ENCODE measurements around the gene KANSL1L. TPM values are rescaled to one million over a fixed set of nuclear protein-coding genes. Genes with fewer than 3 reads are reported as not detected.

Gene KANSL1L
- polyA plus RNA-seq, 1 of the 3 experiments (the other 2 are of a cell fraction): 5.5 TPM

- Histone ChIP-seq H4K20me1 (ENCODE audit: insufficient read depth) (no peaks in the 10 kb centered on the region), H3K36me3 (replicated peaks in 1 of 2; ENCODE audit: control insufficient read depth in 1 of 2, insufficient read depth in 2 of 2, low read length in 1 of 2) (no peaks in the 10 kb centered on the region), H3K27ac (ENCODE audit: low read depth in 2 of 2, low read length in 1 of 2) (no peak overlapping the region; a peak in 1 of 4 replicates), H2AFZ (ENCODE audit: low read depth) (no peak overlapping the region), H3K79me2 (ENCODE audit: insufficient read depth) (peaks cover 66% of the 10 kb centered on the region), H3K4me2 (peak overlapping the region; percentile 51; the same call in 1 of the 2 replicates), H3K4me3 (ENCODE audit: low read depth in 2 of 2, low read length in 1 of 2) (0 out of 4 replicates have a peak overlapping the region, but pooled peaks of 1 of the 2 experiments have one; percentile 25), H3K27me3 (ENCODE audit: insufficient read depth) (no peaks in the 10 kb centered on the region), H3K9ac (no peak overlapping the region), H3K4me1 (ENCODE audit: control insufficient read depth in 1 of 2, insufficient read depth in 2 of 2, low read depth in 1 of 2, low read length in 1 of 2) (peaks cover 9 to 10% of the 10 kb centered on the region in 2 experiments; a peak in 2 of 4 replicates), H3F3A (replicated peaks; ENCODE audit: insufficient read depth) (peaks cover 19% of the 10 kb centered on the region), H3K9me3 (no peaks in the 10 kb centered on the region), H3K9me2 (no peaks in the 10 kb centered on the region; the same call in 1 of the 2 replicates)
- TF ChIP-seq GABPA (IDR thresholded peaks at IDR 0.05; ENCODE audit: low read depth) (no peak), SIN3A (IDR thresholded peaks at IDR 0.05; ENCODE audit: borderline replicate concordance, low read depth, low read length) (no peak), JUND (IDR thresholded peaks at IDR 0.05) (0 out of 2 replicates have a peak, but pooled peaks have one; percentile 12), ELF1 (IDR thresholded peaks at IDR 0.05) (no peak), FOSL2 (IDR thresholded peaks at IDR 0.05; ENCODE audit: borderline replicate concordance, low read depth) (0 out of 2 replicates have a peak, but pooled peaks have one; percentile 21), NFIC (IDR thresholded peaks at IDR 0.05; ENCODE audit: borderline replicate concordance) (no peak), PBX3 (IDR thresholded peaks at IDR 0.05) (peak; percentile 58), EP300 (IDR thresholded peaks at IDR 0.05; ENCODE audit: borderline replicate concordance in 1 of 2, low read depth in 1 of 2, low read length in 1 of 2) (no peak)
- POLR2A ChIA-PET: no interaction called here
- 4% methylated on average over 1 of the region's 1 CpG for WGBS (ENCODE audit: low lambda C conversion rate)
- no peak for DNase-seq
- CTCF ChIA-PET: interaction anchor here (0.7 to 1.2 kb wide), 2 partner anchors 28 to 132 kb away, joined by 3 read pairs; no protein-coding TSS in a partner anchor
These were observed 4.0 kb downstream of the KANSL1L start for GRCh38 chr2:210167227-210167626.

- H3K27ac ChIP-seq (ENCODE audit: low read depth in 2 of 2, low read length in 1 of 2): no peak overlapping the region
- H3K27me3 ChIP-seq (ENCODE audit: insufficient read depth): no peaks in the 10 kb centered on the region
- no peaks in the 10 kb centered on the region; the same call in 1 of the 2 replicates for H3K9me2 ChIP-seq
- H3K79me2 ChIP-seq (ENCODE audit: insufficient read depth): peaks cover 68% of the 10 kb centered on the region
- POLR2A ChIA-PET: no interaction called here
- CTCF ChIA-PET: interaction anchor here (0.6 to 1.1 kb wide), 3 partner anchors 32 to 1583 kb away, joined by 3 read pairs; no protein-coding TSS in a partner anchor
- no peak overlapping the region for H2AFZ ChIP-seq (ENCODE audit: low read depth)
- no peaks in the 10 kb centered on the region for H3K9me3 ChIP-seq
- H3K4me1 ChIP-seq (ENCODE audit: control insufficient read depth in 1 of 2, insufficient read depth in 2 of 2, low read depth in 1 of 2, low read length in 1 of 2): peaks cover 0 to 4% of the 10 kb centered on the region in 2 experiments; a peak in 2 of 4 replicates
- H4K20me1 ChIP-seq (ENCODE audit: insufficient read depth): no peaks in the 10 kb centered on the region
- 41% methylated on average over 6 of the region's 6 CpGs for WGBS (ENCODE audit: low lambda C conversion rate)
- H3K4me2 ChIP-seq: no peak overlapping the region
- DNase-seq: no peak
- no peaks in the 10 kb centered on the region for H3F3A ChIP-seq (replicated peaks; ENCODE audit: insufficient read depth)
- no peak for TF ChIP-seq RCOR1 (IDR thresholded peaks at IDR 0.05; ENCODE audit: low read length)
- no peak for TF ChIP-seq RAD21 (IDR thresholded peaks at IDR 0.05; ENCODE audit: low read length)
- TF ChIP-seq RFX5 (IDR thresholded peaks at IDR 0.05; ENCODE audit: low read length): no peak
- TF ChIP-seq ELF1 (IDR thresholded peaks at IDR 0.05): no peak
- no peak for TF ChIP-seq CTCF (IDR thresholded peaks at IDR 0.05)
- TF ChIP-seq POLR2AphosphoS5 (IDR thresholded peaks at IDR 0.05; ENCODE audit: low read depth, low read length): no peak
- no peak for TF ChIP-seq TCF12 (IDR thresholded peaks at IDR 0.05)
- no peak for TF ChIP-seq FOXJ3 (CRISPR knock-in tag; IDR thresholded peaks at IDR 0.05)
- TF ChIP-seq MXI1 (IDR thresholded peaks at IDR 0.05; ENCODE audit: low read depth, low read length): no peak
- TF ChIP-seq MAX (IDR thresholded peaks at IDR 0.05; ENCODE audit: low read depth): no peak
- no peak for TF ChIP-seq PBX3 (IDR thresholded peaks at IDR 0.05)
- no peak for TF ChIP-seq NRF1 (IDR thresholded peaks at IDR 0.05; ENCODE audit: low read depth, low read length)
- TF ChIP-seq REST (IDR thresholded peaks at IDR 0.05; ENCODE audit: low read depth, low read length): no peak
- no peak for TF ChIP-seq YY1 (IDR thresholded peaks at IDR 0.05; ENCODE audit: low read depth)
- TF ChIP-seq SIN3A (IDR thresholded peaks at IDR 0.05; ENCODE audit: borderline replicate concordance, low read depth, low read length): no peak
- no peak for TF ChIP-seq GABPA (IDR thresholded peaks at IDR 0.05; ENCODE audit: low read depth)
- no peak overlapping the region for H3K4me3 ChIP-seq (ENCODE audit: low read depth in 2 of 2, low read length in 1 of 2)
- no peak overlapping the region for H3K9ac ChIP-seq
- H3K36me3 ChIP-seq (replicated peaks in 1 of 2; ENCODE audit: control insufficient read depth in 1 of 2, insufficient read depth in 2 of 2, low read length in 1 of 2): peaks cover 0 to 4% of the 10 kb centered on the region in 2 experiments
These were observed 8.6 kb downstream of the KANSL1L start for GRCh38 chr2:210162466-210163124.
